Nephron progenitor cell (in vitro differentiated cells): Measurements from ENCODE around the gene FAM83C.
"Not testable (repeated sequence)": the region's sequence is repeated elsewhere in the genome, so short reads cannot be mapped to it uniquely, and the experiment has no call there.

ENCODE experiments used
- DNase-seq: peaks from one replicate; pipeline ENCODE4 v3.0.0; 2021
- H3K27ac Mint-ChIP-seq: 2 replicates; pipeline ENCODE4 v1.8.0; 2021; ENCODE audit warnings: mild to moderate bottlenecking, moderate library complexity, mixed read lengths
- H3K27me3 Mint-ChIP-seq: 2 replicates; pipeline ENCODE4 v1.8.0; 2021; ENCODE audit warnings: mild to moderate bottlenecking, low read depth, mixed read lengths; ENCODE audit not compliant: poor library complexity
- H3K36me3 Mint-ChIP-seq: 2 replicates; pipeline ENCODE4 v1.8.0; 2021; ENCODE audit warnings: low read depth, mixed read lengths
- H3K4me1 Mint-ChIP-seq: 2 replicates; pipeline ENCODE4 v1.8.0; 2021; ENCODE audit warnings: mixed read lengths
- H3K4me3 Mint-ChIP-seq: 2 replicates; pipeline ENCODE4 v1.8.0; 2021; ENCODE audit warnings: mild to moderate bottlenecking, moderate library complexity, mixed read lengths
- H3K9me3 Mint-ChIP-seq: 2 replicates; pipeline ENCODE4 v1.8.0; 2021; ENCODE audit warnings: mild to moderate bottlenecking, moderate library complexity, mixed read lengths
- CTCF ChIP-seq: fragments of 200-600 bp; sonication (generic); IDR thresholded peaks from 2 replicates; pipeline ENCODE4 v1.5.0; 2021; ENCODE audit warnings: antibody characterized with exemption

Gene FAM83C

DNA sequence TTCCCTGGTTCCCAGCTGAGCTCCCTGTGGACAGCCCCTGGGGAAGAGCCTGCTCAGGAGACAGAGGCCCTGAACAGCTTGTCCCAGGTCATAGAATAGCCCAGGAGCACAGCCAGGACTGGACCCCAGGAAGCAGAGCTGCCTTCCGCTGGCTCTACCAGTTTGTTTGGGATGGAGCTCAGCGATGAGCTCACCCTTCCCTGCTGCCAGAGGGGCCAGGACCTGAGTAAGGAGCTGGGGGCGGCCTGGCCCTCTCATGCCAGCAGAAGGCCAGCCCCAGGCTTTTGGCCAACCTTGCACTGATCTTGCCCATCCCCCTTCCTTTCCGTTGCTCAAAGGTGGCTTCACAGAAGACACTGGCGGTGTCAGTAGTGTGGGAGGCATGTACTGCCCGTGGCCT, 31.8 kb downstream of the FAM83C start:
- H3K36me3 Mint-ChIP-seq: no peaks in the 10 kb centered on the region
- no peak for DNase-seq

DNA sequence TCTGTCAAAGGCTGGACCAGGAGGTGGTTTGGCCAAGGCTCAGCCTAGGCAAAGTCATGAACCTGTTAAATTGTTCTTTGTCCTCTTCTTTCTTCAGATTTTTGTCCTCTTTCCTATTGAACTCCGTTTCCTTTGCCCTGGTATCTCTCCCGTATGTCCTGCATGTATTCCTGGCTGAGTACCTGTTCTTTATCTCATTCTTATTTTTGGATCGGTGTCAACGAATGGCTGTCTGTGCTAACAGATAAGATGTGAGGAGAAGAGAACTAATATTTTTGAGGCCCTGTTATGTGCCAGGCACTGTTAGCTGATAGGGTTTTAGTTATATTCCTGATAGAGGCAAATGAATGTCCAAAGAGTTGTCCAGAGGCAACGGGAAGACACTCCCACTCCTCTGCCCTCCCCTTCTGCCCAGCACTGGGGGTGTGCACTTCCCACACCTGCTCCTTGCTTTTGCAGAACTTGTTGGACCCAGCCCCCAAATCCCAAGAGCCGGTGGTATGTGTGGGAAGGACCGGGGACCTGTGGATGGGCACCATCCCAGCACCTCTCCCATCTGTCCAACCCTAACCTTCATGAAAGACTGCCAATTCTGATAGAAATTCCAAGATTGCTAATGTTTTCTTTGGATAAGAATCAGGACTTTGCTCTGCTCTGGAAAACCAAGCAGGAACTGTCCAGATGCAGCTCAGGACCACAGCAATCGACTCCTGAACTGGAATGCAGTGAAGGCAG, 34.9 kb downstream of the FAM83C start:
- Mint-ChIP-seq H3K27me3 (peaks cover 13% of the 10 kb centered on the region), H3K4me1 (peaks cover 11% of the 10 kb centered on the region), H3K4me3 (no peak overlapping the region), H3K36me3 (no peaks in the 10 kb centered on the region), H3K27ac (no peak overlapping the region), H3K9me3 (no peaks in the 10 kb centered on the region)
- no peak for DNase-seq
- TF ChIP-seq CTCF: no peak

More for the DNA sequence above, 31.8 kb downstream of the FAM83C start:
- H3K9me3 Mint-ChIP-seq: no peaks in the 10 kb centered on the region
- peaks cover 26% of the 10 kb centered on the region for H3K4me1 Mint-ChIP-seq
- TF ChIP-seq CTCF: no peak
- H3K27ac Mint-ChIP-seq: no peak overlapping the region
- no peak overlapping the region for H3K4me3 Mint-ChIP-seq
- peaks cover 11% of the 10 kb centered on the region for H3K27me3 Mint-ChIP-seq

GRCh38 chr20:35254448-35254999, 37.7 kb downstream of the FAM83C start:
- Mint-ChIP-seq H3K4me1 (peaks cover 9% of the 10 kb centered on the region), H3K9me3 (no peaks in the 10 kb centered on the region), H3K36me3 (no peaks in the 10 kb centered on the region), H3K4me3 (no peak overlapping the region), H3K27ac (no peak overlapping the region), H3K27me3 (peaks cover 8% of the 10 kb centered on the region)
- DNase-seq: no peak
- no peak for TF ChIP-seq CTCF

- H3K36me3 Mint-ChIP-seq: no peaks in the 10 kb centered on the region
- H3K27ac Mint-ChIP-seq: no peak overlapping the region
- no peak for DNase-seq
- H3K27me3 Mint-ChIP-seq: peaks cover 8% of the 10 kb centered on the region
- no peak for TF ChIP-seq CTCF
- no peak overlapping the region for H3K4me3 Mint-ChIP-seq
- peaks cover 5% of the 10 kb centered on the region for H3K4me1 Mint-ChIP-seq
- no peaks in the 10 kb centered on the region for H3K9me3 Mint-ChIP-seq
Measured at GRCh38 chr20:35253010-35253409, 39.2 kb downstream of the FAM83C start.

DNA sequence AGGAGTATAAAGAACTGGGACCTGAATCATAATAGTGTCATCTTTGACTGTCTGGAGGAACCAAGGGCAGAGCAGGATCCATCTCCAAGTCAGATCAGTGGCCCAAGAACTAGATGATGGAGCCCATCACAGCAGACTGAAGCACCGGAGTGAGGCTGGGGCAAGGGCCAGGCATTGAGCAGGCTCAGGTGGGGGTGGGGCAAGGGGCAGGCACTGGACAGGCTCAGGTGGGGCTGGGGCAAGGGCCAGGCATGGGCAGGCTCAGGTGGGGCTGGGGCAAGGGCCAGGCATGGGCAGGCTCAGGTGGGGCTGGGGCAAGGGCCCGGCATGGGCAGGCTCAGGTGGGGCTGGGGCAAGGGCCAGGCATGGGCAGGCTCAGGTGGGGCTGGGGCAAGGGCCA, 39.6 kb downstream of the FAM83C start:
- DNase-seq, H3K4me3 Mint-ChIP-seq, H3K9me3 Mint-ChIP-seq, H3K27me3 Mint-ChIP-seq, H3K27ac Mint-ChIP-seq, H3K4me1 Mint-ChIP-seq, H3K36me3 Mint-ChIP-seq: not testable (repeated sequence)

DNA sequence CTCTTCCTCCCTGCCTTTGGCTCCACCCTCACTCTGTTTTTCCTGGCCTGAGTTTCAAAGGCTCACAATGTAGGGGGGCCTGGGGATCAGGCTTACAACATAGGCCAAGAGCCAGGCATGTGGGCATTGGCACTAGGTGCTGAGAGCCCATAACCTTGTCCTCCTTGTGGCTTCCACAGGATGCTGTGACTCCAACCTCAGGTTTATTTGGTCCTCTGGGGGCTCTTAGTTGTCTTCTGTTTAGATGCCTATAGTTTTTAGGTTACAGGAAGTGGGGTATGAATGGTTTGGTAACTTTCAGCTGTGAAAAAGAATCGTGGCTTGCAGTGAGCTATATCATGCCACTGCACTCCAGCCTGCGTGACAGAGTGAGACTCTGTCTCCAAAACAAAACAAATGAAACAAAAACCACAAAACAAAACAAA, 40.2 kb downstream of the FAM83C start:
- Mint-ChIP-seq H3K4me1 (peaks cover 5% of the 10 kb centered on the region), H3K9me3 (no peaks in the 10 kb centered on the region), H3K27ac (no peak overlapping the region), H3K36me3 (no peaks in the 10 kb centered on the region), H3K27me3 (peaks cover 12% of the 10 kb centered on the region), H3K4me3 (no peak overlapping the region)
- no peak for TF ChIP-seq CTCF
- DNase-seq: no peak
